Psoas muscle (tissue), 8 donors: Measurements from ENCODE around the gene BHLHA15. TPM values are rescaled to one million over a fixed set of nuclear protein-coding genes. Genes with fewer than 3 reads are reported as not detected.
A peak's percentile ranks its signal among the peaks of the same experiment; 100 is the strongest.

ENCODE experiments used
- ATAC-seq, 4 donors: fragments of 200-7000 bp; cut with Tn5 transposase; one replicate each; pipeline ENCODE4 v1.9.1; 2020; ENCODE audit warnings: moderate library complexity in 3 of 4, mild to moderate bottlenecking in 2 of 4
- DNase-seq, 2 donors: peaks; one replicate each; pipeline ENCODE4 v3.0.0-alpha.2; 2020
- H3K27ac ChIP-seq: fragments of 200-600 bp; one replicate; pipeline ENCODE4 v1.8.0; 2022
- H3K27me3 ChIP-seq, 3 donors: fragments of 200-600 bp in 1 of 3; one replicate each; pipeline versions ENCODE4 v1.6.1 to v1.8.0; 2013 to 2022; ENCODE audit warnings: low read length in 2 of 3, mild to moderate bottlenecking in 2 of 3, moderate library complexity in 1 of 3; ENCODE audit not compliant: insufficient read depth in 3 of 3
- H3K36me3 ChIP-seq, 2 donors: fragments of 200-600 bp in 1 of 2; one replicate each; pipeline versions ENCODE4 v1.6.1 to v1.8.0; 2013 to 2022; ENCODE audit warnings: low read depth in 1 of 2, mild to moderate bottlenecking in 1 of 2, moderate library complexity in 1 of 2; ENCODE audit not compliant: insufficient read depth in 1 of 2
- H3K4me1 ChIP-seq: fragments of 200-600 bp; one replicate; pipeline ENCODE4 v1.8.0; 2022
- H3K4me3 ChIP-seq: fragments of 200-600 bp; one replicate; pipeline ENCODE4 v1.8.0; 2022; ENCODE audit warnings: mild to moderate bottlenecking
- H3K9me3 ChIP-seq: fragments of 200-600 bp; one replicate; pipeline ENCODE4 v1.8.0; 2022
- CTCF ChIP-seq: fragments of 200-600 bp; IDR thresholded peaks from one replicate; pipeline ENCODE4 v1.8.0; 2022; ENCODE audit warnings: antibody characterized with exemption
- WGBS, 3 donors: extraction: QIAGEN DNeasy Blood & Tissue Kit; methylation state at CpG; one replicate each; pipeline versions ENCODE4 v1.1.6 to v1.1.7; 2013; 5-methylcytosine and 5-hydroxymethylcytosine counted together
- intact Hi-C, 2 donors: fragments of 100-400 bp; cut with DNase I; formaldehyde crosslinking; loops; one replicate each; pipeline versions ENCODE4 v1.11.0 to v1.14.2; 2022
- polyA plus RNA-seq, 3 donors: library from polyadenylated mRNA; stranded (reverse); fragments of 200-250 nt; gene quantifications; one replicate each; pipeline ENCODE4 v1.2.3, GENCODE V29; 2013
- total RNA-seq, 4 donors: library from RNA; stranded (reverse); fragmentation: NEBNext Ultra II Directional in 2 of 4; extraction: Animal tissue kit (Norgen Biotek cat#: 25700) in 2 of 4; gene quantifications; one replicate each; pipeline versions ENCODE4 v1.2.1 to v1.2.4, GENCODE V29; 2021 to 2023
- donor health status: healthy with polysubstance abuse.
- donor health status: DM: no; HTN: no; CAD: no; lungs with moderate emphysema.
- donor health status: Bipolar disorder and iron deficiency.
- donor health status: healthy.
- donor health status: DM: yes; HTN: yes; CAD: no.
- donor health status: DM: no; HTN: no; CAD: no.
- donor health status: DM: no; HTN: no; CAD: no.
- donor health status: DM: yes; HTN: yes; CAD: no.

Gene BHLHA15
- total and polyA plus RNA-seq, 7 donors: not detected

GRCh38 chr7:98227939-98228338, 16.7 kb downstream of the BHLHA15 start:
- no peaks in the 10 kb centered on the region for H3K27me3 ChIP-seq
- intact Hi-C loops: no loop called here
- H3K4me3 ChIP-seq: no peak overlapping the region
- TF ChIP-seq CTCF: no peak
- 85 to 91% (median 86%) methylated on average over 18 of the region's 18 CpGs for WGBS, 3 donors
- no peaks in the 10 kb centered on the region for H3K9me3 ChIP-seq
- H3K27ac ChIP-seq: no peak overlapping the region
- peaks cover 8% of the 10 kb centered on the region for H3K4me1 ChIP-seq
- DNase-seq (peak in 1 of 2 donors; percentile 40), ATAC-seq (no peak)
- H3K36me3 ChIP-seq: peaks cover 0 to 49% of the 10 kb centered on the region in 2 donors

DNA sequence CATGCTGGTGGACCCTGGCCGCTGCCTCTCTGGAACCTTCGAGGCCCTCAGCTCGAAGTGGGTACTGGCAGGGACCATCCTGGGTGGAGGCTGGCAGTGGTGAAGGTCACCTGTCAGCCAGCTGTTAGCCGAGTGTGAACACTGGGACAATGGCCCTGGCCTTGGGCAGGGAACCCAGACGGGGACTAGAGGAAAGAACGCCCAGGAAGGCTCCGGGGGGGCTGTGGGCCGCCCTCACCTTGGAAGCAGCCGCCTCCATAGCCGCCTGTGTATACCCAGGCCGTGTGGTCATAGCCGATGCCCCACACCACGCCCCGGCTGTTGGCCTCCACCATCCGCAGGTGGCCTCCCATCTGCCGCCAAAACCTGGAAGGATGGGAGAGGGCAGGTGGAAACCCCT, 17.6 kb downstream of the BHLHA15 start:
- ATAC-seq (peak in 3 of 4 donors; percentile 7 to 24 (median 17)), DNase-seq (peak in 1 of 2 donors; percentile 42)
- H3K27me3 ChIP-seq: no peaks in the 10 kb centered on the region
- peaks cover 8% of the 10 kb centered on the region for H3K4me1 ChIP-seq
- TF ChIP-seq CTCF: no peak
- no peak overlapping the region for H3K4me3 ChIP-seq
- WGBS, 3 donors: 64 to 79% (median 73%) methylated on average over 16 of the region's 16 CpGs
- intact Hi-C loops: no loop called here
- H3K27ac ChIP-seq: peak overlapping the region; percentile 65
- H3K9me3 ChIP-seq: no peaks in the 10 kb centered on the region
- peaks cover 0 to 50% of the 10 kb centered on the region in 2 donors for H3K36me3 ChIP-seq

GRCh38 chr7:98229441-98229840, 18.2 kb downstream of the BHLHA15 start:
- Histone ChIP-seq H3K4me3 (no peak overlapping the region), H3K4me1 (peaks cover 8% of the 10 kb centered on the region), H3K27me3 (no peaks in the 10 kb centered on the region), H3K27ac (peak overlapping the region; percentile 65), H3K36me3 (peaks cover 0 to 47% of the 10 kb centered on the region in 2 donors), H3K9me3 (no peaks in the 10 kb centered on the region)
- ATAC-seq (peak; percentile 79 to 92 (median 91)), DNase-seq (peak in 1 of 2 donors; percentile 76)
- TF ChIP-seq CTCF: no peak
- whole genome bisulfite sequencing, 3 donors: 39 to 61% (median 43%) methylated on average over 11 of the region's 11 CpGs
- intact Hi-C loops: no loop called here

DNA sequence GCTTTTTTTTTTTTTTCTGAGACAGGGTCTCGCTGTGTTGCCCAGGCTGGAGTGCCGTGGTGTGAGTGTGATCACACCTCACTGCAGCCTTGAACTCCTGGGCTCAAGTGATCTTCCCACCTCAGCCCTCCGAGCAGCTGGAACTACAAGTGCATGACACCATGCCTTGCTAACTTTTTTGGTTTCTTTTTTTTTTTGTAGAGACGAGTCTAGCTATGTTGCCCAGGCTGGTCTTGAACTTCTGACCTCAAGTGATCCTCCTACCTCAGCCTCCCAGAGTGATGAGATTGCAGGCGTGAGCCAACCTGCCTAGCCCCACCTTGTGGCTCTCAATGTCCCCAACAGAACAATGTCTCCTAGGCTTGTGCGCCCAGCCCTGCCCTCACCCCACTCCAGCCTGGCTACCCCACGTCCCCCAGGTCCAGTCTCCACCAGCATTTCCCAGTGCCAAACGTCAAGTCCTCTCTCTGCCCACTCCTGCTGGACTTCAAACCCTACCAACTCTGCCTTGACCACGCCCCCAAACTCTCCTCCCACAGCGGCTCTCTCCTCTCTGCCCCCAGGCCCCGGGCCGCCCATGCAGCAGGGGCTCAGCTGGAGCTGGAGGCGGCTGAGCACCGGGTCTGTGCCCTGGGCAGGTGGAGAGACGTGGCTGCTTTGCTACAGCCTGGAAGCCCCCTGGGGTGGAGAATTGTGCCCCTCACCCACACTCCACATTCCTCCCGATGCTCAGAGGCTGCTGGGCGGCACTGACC, 18.9 kb downstream of the BHLHA15 start:
- TF ChIP-seq CTCF: no peak
- DNase-seq (peak in 1 of 2 donors; percentile 43), ATAC-seq (no peak)
- Histone ChIP-seq H3K4me1 (peaks cover 8% of the 10 kb centered on the region), H3K36me3 (peaks cover 0 to 42% of the 10 kb centered on the region in 2 donors), H3K27me3 (no peaks in the 10 kb centered on the region), H3K4me3 (no peak overlapping the region), H3K9me3 (no peaks in the 10 kb centered on the region), H3K27ac (peak overlapping the region; percentile 65)
- intact Hi-C loops: no loop called here
- WGBS, 3 donors: 88 to 89% (median 88%) methylated on average over 16 to 17 of the region's 17 CpGs
